Astrocyte (in vitro differentiated cells and primary cell): Measurements from ENCODE around the gene ZNF808. TPM values are rescaled to one million over a fixed set of nuclear protein-coding genes. Genes with fewer than 3 reads are reported as not detected.
"Not testable (repeated sequence)": the region's sequence is repeated elsewhere in the genome, so short reads cannot be mapped to it uniquely, and the experiment has no call there.

Experiments
- DNase-seq: peaks from one replicate; pipeline ENCODE4 v3.0.0-alpha.2; 2010; ENCODE audit warnings: low read depth
- FAIRE-seq: peaks from 2 replicates; lab custom pipeline; 2011; peaks lifted over from hg19 to GRCh38; lab: Jason Lieb, UNC
- H2AFZ ChIP-seq: 2 replicates; pipeline ENCODE4 v1.6.0; 2012; ENCODE audit warnings: low read depth, low read length, inconsistent platforms
- H3K27ac ChIP-seq: 2 replicates; pipeline ENCODE4 v1.5.1; 2011; ENCODE audit warnings: low read depth, low read length, inconsistent platforms
- H3K27me3 ChIP-seq: 2 replicates; pipeline ENCODE4 v1.6.0; 2011; ENCODE audit warnings: low read length, inconsistent platforms; ENCODE audit not compliant: insufficient read depth
- H3K36me3 ChIP-seq: 2 replicates; pipeline ENCODE4 v1.5.1; 2011; ENCODE audit warnings: low read length, inconsistent platforms; ENCODE audit not compliant: insufficient read depth
- H3K4me1 ChIP-seq: 2 replicates; pipeline ENCODE4 v1.5.1; 2011; ENCODE audit warnings: low read length, inconsistent platforms; ENCODE audit not compliant: insufficient read depth
- H3K4me2 ChIP-seq: 2 replicates; pipeline ENCODE4 v1.6.0; 2012; ENCODE audit warnings: low read length, inconsistent platforms
- H3K4me3 ChIP-seq: 2 replicates; pipeline ENCODE4 v1.5.1; 2011; ENCODE audit warnings: low read depth, mild to moderate bottlenecking, low read length, inconsistent platforms; ENCODE audit not compliant: insufficient read depth
- H3K79me2 ChIP-seq: 2 replicates; pipeline ENCODE4 v1.6.0; 2012; ENCODE audit warnings: mild to moderate bottlenecking, low read length, inconsistent platforms; ENCODE audit not compliant: insufficient read depth
- H3K9ac ChIP-seq: 2 replicates; pipeline ENCODE4 v1.6.0; 2012; ENCODE audit warnings: mild to moderate bottlenecking, low read length, inconsistent platforms
- H3K9me3 ChIP-seq: 2 replicates; pipeline ENCODE4 v1.5.1; 2012; ENCODE audit warnings: low read depth, mild to moderate bottlenecking, low read length, inconsistent platforms; ENCODE audit not compliant: insufficient read depth
- H4K20me1 ChIP-seq: 2 replicates; pipeline ENCODE4 v1.6.0; 2012; ENCODE audit warnings: low read length, inconsistent platforms; ENCODE audit not compliant: insufficient read depth
- H3K27ac Mint-ChIP-seq: one replicate; pipeline ENCODE4 v1.8.0; 2021; ENCODE audit warnings: mild to moderate bottlenecking, mixed read lengths; ENCODE audit not compliant: unreplicated experiment
- H3K27me3 Mint-ChIP-seq: one replicate; pipeline ENCODE4 v1.8.0; 2021; ENCODE audit warnings: low read depth, mixed read lengths; ENCODE audit not compliant: unreplicated experiment
- H3K36me3 Mint-ChIP-seq: one replicate; pipeline ENCODE4 v1.8.0; 2021; ENCODE audit warnings: low read depth, mixed read lengths; ENCODE audit not compliant: unreplicated experiment
- H3K4me1 Mint-ChIP-seq: one replicate; pipeline ENCODE4 v1.8.0; 2021; ENCODE audit warnings: low read depth, mixed read lengths; ENCODE audit not compliant: unreplicated experiment
- H3K4me3 Mint-ChIP-seq: one replicate; pipeline ENCODE4 v1.8.0; 2021; ENCODE audit warnings: mild to moderate bottlenecking, moderate library complexity, mixed read lengths; ENCODE audit not compliant: unreplicated experiment
- H3K9me3 Mint-ChIP-seq: one replicate; pipeline ENCODE4 v1.8.0; 2021; ENCODE audit warnings: mild to moderate bottlenecking, mixed read lengths; ENCODE audit not compliant: unreplicated experiment
- CTCF ChIP-seq: IDR thresholded peaks from 2 replicates; pipeline ENCODE4 v1.5.1; 2011; ENCODE audit warnings: low read depth, mild to moderate bottlenecking, inconsistent platforms, low read length, moderate library complexity; ENCODE audit not compliant: insufficient read depth
- EZH2 ChIP-seq: IDR thresholded peaks from 2 replicates; pipeline ENCODE4 v1.6.1; 2012; ENCODE audit warnings: mild to moderate bottlenecking, low read length, inconsistent platforms; ENCODE audit not compliant: insufficient read depth
- total RNA-seq: library from RNA; stranded (reverse); gene quantifications from 2 replicates; pipeline ENCODE4 v1.2.1, GENCODE V29; 2021

Gene ZNF808
- total RNA-seq, 1 donor from 2014 or later, result 18.0 TPM

GRCh38 chr19:52498571-52498970 is 28.9 kb upstream of the ZNF808 start:
- H3K27ac Mint-ChIP-seq, result no peak overlapping the region
- peaks cover 8% of the 10 kb centered on the region for H3K27me3 Mint-ChIP-seq
- Histone ChIP-seq H3K9ac (no peak overlapping the region), H3K4me1 (no peaks in the 10 kb centered on the region), H3K4me2 (no peak overlapping the region), H3K36me3 (no peaks in the 10 kb centered on the region), H4K20me1 (no peaks in the 10 kb centered on the region), H3K4me3 (no peak overlapping the region), H3K27me3 (no peaks in the 10 kb centered on the region), H3K9me3 (peaks cover 3% of the 10 kb centered on the region), H2AFZ (no peak overlapping the region), H3K79me2 (no peaks in the 10 kb centered on the region), H3K27ac (no peak overlapping the region)
- DNase-seq (no peak), FAIRE-seq (no peak)
- no peaks in the 10 kb centered on the region for H3K4me1 Mint-ChIP-seq
- no peak overlapping the region for H3K4me3 Mint-ChIP-seq
- peaks cover 33% of the 10 kb centered on the region for H3K9me3 Mint-ChIP-seq
- TF ChIP-seq EZH2, result no peak
- TF ChIP-seq CTCF, result no peak
- H3K36me3 Mint-ChIP-seq, result peaks cover 7% of the 10 kb centered on the region

DNA sequence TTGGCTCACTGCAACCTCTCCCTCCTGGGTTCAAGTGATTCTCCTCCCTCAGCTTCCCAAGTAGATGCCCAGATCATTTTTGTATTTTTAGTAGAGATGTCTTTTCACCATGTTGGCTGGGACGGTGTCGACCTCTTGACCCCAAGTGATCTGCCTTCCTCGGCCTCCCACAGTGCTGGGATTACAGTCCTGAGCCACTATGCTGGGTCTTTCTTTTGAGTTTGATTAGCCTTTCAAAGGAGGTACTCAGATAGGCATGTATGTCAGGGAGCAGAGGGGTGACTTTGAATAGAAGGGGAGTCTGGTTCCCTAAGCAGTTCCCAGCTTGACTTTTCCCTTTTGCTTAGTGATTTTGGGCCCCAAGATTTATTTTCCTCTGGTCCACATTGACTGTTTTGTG is 27.0 kb upstream of the ZNF808 start:
- not testable (repeated sequence) for H3K27ac ChIP-seq, H3K36me3 Mint-ChIP-seq, H3K4me2 ChIP-seq, H3K27ac Mint-ChIP-seq, H3K4me1 Mint-ChIP-seq, FAIRE-seq, H4K20me1 ChIP-seq, H3K9ac ChIP-seq, H3K36me3 ChIP-seq, H3K4me3 Mint-ChIP-seq, H3K9me3 ChIP-seq, H3K79me2 ChIP-seq, DNase-seq, H2AFZ ChIP-seq, H3K4me3 ChIP-seq, H3K27me3 Mint-ChIP-seq, H3K27me3 ChIP-seq, H3K4me1 ChIP-seq
- peaks cover 23% of the 10 kb centered on the region for H3K9me3 Mint-ChIP-seq

GRCh38 chr19:52500991-52501390 is 26.5 kb upstream of the ZNF808 start:
- peaks cover 23% of the 10 kb centered on the region for H3K9me3 Mint-ChIP-seq

GRCh38 chr19:52507266-52507665 is 20.2 kb upstream of the ZNF808 start:
- Histone ChIP-seq H3K4me3 (no peak overlapping the region), H2AFZ (no peak overlapping the region), H3K9me3 (peaks cover 15% of the 10 kb centered on the region), H4K20me1 (no peaks in the 10 kb centered on the region), H3K4me2 (no peak overlapping the region), H3K4me1 (no peaks in the 10 kb centered on the region), H3K27me3 (no peaks in the 10 kb centered on the region), H3K27ac (no peak overlapping the region), H3K9ac (no peak overlapping the region), H3K36me3 (peaks cover 5% of the 10 kb centered on the region), H3K79me2 (no peaks in the 10 kb centered on the region)
- peaks cover 18% of the 10 kb centered on the region for H3K9me3 Mint-ChIP-seq
- FAIRE-seq, result no peak
- DNase-seq, result no peak
- H3K4me1 Mint-ChIP-seq, result no peaks in the 10 kb centered on the region
- TF ChIP-seq CTCF (no peak), EZH2 (no peak)
- no peaks in the 10 kb centered on the region for H3K36me3 Mint-ChIP-seq
- no peak overlapping the region for H3K4me3 Mint-ChIP-seq
- no peaks in the 10 kb centered on the region for H3K27me3 Mint-ChIP-seq
- H3K27ac Mint-ChIP-seq, result no peak overlapping the region

More at GRCh38 chr19:52500991-52501390, 26.5 kb upstream of the ZNF808 start:
- H3K4me3 ChIP-seq, H3K27me3 Mint-ChIP-seq, H3K36me3 Mint-ChIP-seq, H3K4me2 ChIP-seq, H3K27me3 ChIP-seq, H3K4me1 Mint-ChIP-seq, H3K27ac Mint-ChIP-seq, H3K9me3 ChIP-seq, H3K4me3 Mint-ChIP-seq, H3K79me2 ChIP-seq, FAIRE-seq, H3K27ac ChIP-seq, H3K36me3 ChIP-seq, H2AFZ ChIP-seq, DNase-seq, H3K9ac ChIP-seq, H3K4me1 ChIP-seq, H4K20me1 ChIP-seq: not testable (repeated sequence)
